ENCODE results near the gene EML3.

Gene EML3

GRCh38 chr11:62602141-62603071 is 10.2 kb downstream of the EML3 start:
- ATAC-seq: peak; percentile 14

GRCh38 chr11:62601372-62602140 is 11.0 kb downstream of the EML3 start, which contains the start of gene MTA2:
Gene MTA2 (minus strand): TSS chr11:62601865. CDS start chr11:62601450, 415 bp downstream.
- no peak for TF ChIP-seq CSDC2 (CRISPR knock-in tag; IDR thresholded peaks at IDR 0.05)
- 0 out of 2 replicates have a peak, but pooled peaks have one; percentile 33 for TF ChIP-seq GLIS3 (CRISPR knock-in tag; IDR thresholded peaks at IDR 0.05)
- ATAC-seq: peak; percentile 92

More at GRCh38 chr11:62602141-62603071, 10.2 kb downstream of the EML3 start:
- TF ChIP-seq CSRNP3 (CRISPR knock-in tag; IDR thresholded peaks at IDR 0.05): no peak
- TF ChIP-seq ZNF70 (CRISPR knock-in tag; IDR thresholded peaks at IDR 0.05): no peak
- TF ChIP-seq GLIS3 (CRISPR knock-in tag; IDR thresholded peaks at IDR 0.05): no peak
- no peak for TF ChIP-seq ESRRG (CRISPR knock-in tag; IDR thresholded peaks at IDR 0.05)
- no peak for TF ChIP-seq PATZ1 (CRISPR knock-in tag; IDR thresholded peaks at IDR 0.05; ENCODE audit: borderline replicate concordance)
- no peak for TF ChIP-seq RARB (CRISPR knock-in tag; IDR thresholded peaks at IDR 0.05)
- TF ChIP-seq TOX (CRISPR knock-in tag; IDR thresholded peaks at IDR 0.05; ENCODE audit: borderline replicate concordance): no peak
- no peak for TF ChIP-seq CSDC2 (CRISPR knock-in tag; IDR thresholded peaks at IDR 0.05)
- TF ChIP-seq ZFP3 (CRISPR knock-in tag; IDR thresholded peaks at IDR 0.05): no peak
- no peak for TF ChIP-seq ZNF8 (CRISPR knock-in tag; IDR thresholded peaks at IDR 0.05)
- no peak for TF ChIP-seq OSR1 (CRISPR knock-in tag; IDR thresholded peaks at IDR 0.05)
- no peak for TF ChIP-seq TCF4 (CRISPR knock-in tag; IDR thresholded peaks at IDR 0.05; ENCODE audit: borderline replicate concordance)
- no peak for TF ChIP-seq TSHZ2 (CRISPR knock-in tag; IDR thresholded peaks at IDR 0.05)
- no peak for TF ChIP-seq ZNF565 (CRISPR knock-in tag; conservative IDR thresholded peaks at IDR 0.05; ENCODE audit: low read depth)
- TF ChIP-seq BACH2 (CRISPR knock-in tag; IDR thresholded peaks at IDR 0.05; ENCODE audit: borderline replicate concordance): no peak
- TF ChIP-seq SNAI2 (CRISPR knock-in tag; IDR thresholded peaks at IDR 0.05): no peak
- TF ChIP-seq CREB5 (CRISPR knock-in tag; IDR thresholded peaks at IDR 0.05; ENCODE audit: low read depth): no peak
- TF ChIP-seq ZC3H10 (CRISPR knock-in tag; IDR thresholded peaks at IDR 0.05): no peak
- no peak for TF ChIP-seq ARNTL (CRISPR knock-in tag; IDR thresholded peaks at IDR 0.05; ENCODE audit: borderline replicate concordance, low read depth)
- no peak for TF ChIP-seq PPARA (CRISPR knock-in tag; IDR thresholded peaks at IDR 0.05; ENCODE audit: borderline replicate concordance)

GRCh38 chr11:62601122-62601371 is 11.5 kb downstream of the EML3 start:
- no peak for TF ChIP-seq OSR1 (CRISPR knock-in tag; IDR thresholded peaks at IDR 0.05)
- no peak for TF ChIP-seq ISL1 (CRISPR knock-in tag; IDR thresholded peaks at IDR 0.05)
- TF ChIP-seq ZNF8 (CRISPR knock-in tag; IDR thresholded peaks at IDR 0.05): no peak
- TF ChIP-seq GLIS3 (CRISPR knock-in tag; IDR thresholded peaks at IDR 0.05): no peak
- no peak for TF ChIP-seq RARB (CRISPR knock-in tag; IDR thresholded peaks at IDR 0.05)
- no peak for TF ChIP-seq ZC3H10 (CRISPR knock-in tag; IDR thresholded peaks at IDR 0.05)
- TF ChIP-seq CSRNP3 (CRISPR knock-in tag; IDR thresholded peaks at IDR 0.05): no peak
- no peak for TF ChIP-seq POU6F1 (CRISPR knock-in tag; IDR thresholded peaks at IDR 0.05; ENCODE audit: borderline replicate concordance, low read depth)
- no peak for TF ChIP-seq CREB5 (CRISPR knock-in tag; IDR thresholded peaks at IDR 0.05; ENCODE audit: low read depth)
- TF ChIP-seq ESRRG (CRISPR knock-in tag; IDR thresholded peaks at IDR 0.05): no peak
- no peak; the same call in 2 of the 3 replicates for ATAC-seq

Measured in SK-N-SH treated with all-trans-retinoic acid at 6 μM for 48 hours (cell line).